ENCODE data around the gene SLC10A3.

SLC10A3 gene

DNA sequence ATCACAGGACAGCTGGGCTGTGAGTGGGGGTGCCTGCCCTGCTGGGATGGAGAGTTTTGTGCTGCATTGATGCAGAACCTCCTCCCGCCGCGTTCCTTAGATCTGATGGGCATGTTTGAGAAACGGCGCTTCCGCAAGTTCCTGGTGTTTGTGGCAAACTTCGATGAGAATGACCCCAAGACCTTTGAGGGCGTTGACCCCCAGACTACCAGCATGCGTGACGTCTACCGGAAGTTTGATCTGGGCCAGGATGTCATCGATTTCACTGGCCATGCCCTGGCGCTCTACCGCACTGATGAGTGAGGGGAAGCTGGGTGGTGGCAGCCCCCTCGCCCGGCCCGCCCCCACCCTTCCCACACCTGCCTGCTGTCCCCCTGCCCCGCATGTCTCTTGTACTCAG is 50.6 kb downstream of the SLC10A3 start:
- no peak for DNase-seq (ENCODE audit: low spot score)

DNA sequence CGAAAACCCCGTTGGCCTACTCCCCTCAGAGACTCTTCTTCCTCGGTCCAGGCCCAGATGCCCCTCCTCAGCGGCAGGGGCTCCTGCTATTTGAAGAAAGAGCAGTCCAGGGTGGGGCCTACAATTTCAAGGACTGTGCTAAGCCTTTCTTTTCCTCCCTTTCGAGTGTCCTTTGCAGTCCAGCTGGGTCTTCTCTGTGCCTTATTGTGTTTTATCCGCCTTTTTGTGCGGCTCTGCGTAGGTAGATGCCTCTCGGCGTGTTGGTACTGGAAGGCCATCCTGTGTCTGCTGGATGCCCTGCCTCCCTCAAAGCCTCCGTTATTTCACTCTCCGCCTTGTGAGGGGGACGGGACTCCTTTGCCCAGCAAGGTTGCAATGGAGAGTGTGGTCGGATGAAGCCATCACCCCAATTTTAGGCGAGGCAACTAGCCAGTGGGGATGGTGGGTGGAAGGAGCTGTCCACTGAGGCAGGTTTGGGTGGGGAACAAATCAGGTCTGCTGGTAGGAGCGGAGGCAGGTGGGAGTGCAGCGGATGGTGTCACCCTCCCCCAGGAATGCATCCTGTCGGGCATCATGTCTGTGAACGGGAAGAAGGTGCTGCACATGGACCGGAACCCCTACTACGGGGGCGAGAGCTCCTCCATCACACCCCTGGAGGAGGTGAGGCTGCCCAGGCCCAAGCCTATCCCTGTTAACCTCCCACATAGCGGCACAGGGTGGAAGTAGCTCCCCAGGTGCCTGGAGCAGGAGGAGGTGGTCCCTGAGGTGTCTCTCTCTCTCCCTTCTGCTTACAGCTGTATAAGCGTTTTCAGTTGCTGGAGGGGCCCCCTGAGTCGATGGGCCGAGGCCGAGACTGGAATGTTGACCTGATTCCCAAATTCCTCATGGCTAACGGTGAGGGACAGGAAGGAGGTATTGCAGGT is 52.2 kb downstream of the SLC10A3 start:
- no peak for DNase-seq (ENCODE audit: low spot score)

Data from iPS-NIHi11 (cell line).